DND-41 (cell line): ENCODE data around the gene EMX2.

ENCODE experiments used
- ATAC-seq: fragments of 200-7000 bp; cut with Tn5 transposase; 3 replicates; pipeline ENCODE4 v1.9.1; 2021; ENCODE audit warnings: low read depth; ENCODE audit not compliant: insufficient read depth
- DNase-seq: peaks from one replicate; pipeline ENCODE4 v3.0.0-alpha.2; 2020
- H2AFZ ChIP-seq: 2 replicates; pipeline ENCODE4 v1.6.0; 2012; ENCODE audit warnings: low read depth, low read length
- H3K27ac ChIP-seq: 2 replicates; pipeline ENCODE4 v1.5.1; 2012; ENCODE audit warnings: low read length, inconsistent platforms
- H3K27me3 ChIP-seq: fragments of 200-600 bp; sonication (generic); 2 replicates; pipeline ENCODE4 v1.6.0; 2012; ENCODE audit warnings: low read length, mild to moderate bottlenecking, inconsistent platforms; ENCODE audit not compliant: insufficient read depth, poor library complexity
- H3K36me3 ChIP-seq: 2 replicates; pipeline ENCODE4 v1.5.1; 2012; ENCODE audit warnings: low read length, inconsistent platforms; ENCODE audit not compliant: insufficient read depth
- H3K4me1 ChIP-seq: 2 replicates; pipeline ENCODE4 v1.5.1; 2012; ENCODE audit warnings: mild to moderate bottlenecking, low read length; ENCODE audit not compliant: insufficient read depth
- H3K4me2 ChIP-seq: 2 replicates; pipeline ENCODE4 v1.6.0; 2012; ENCODE audit warnings: mild to moderate bottlenecking, moderate library complexity, low read length, inconsistent platforms; ENCODE audit not compliant: insufficient read depth
- H3K4me3 ChIP-seq, 2 experiments: fragments of 200-600 bp in 1 of 2; shearing (Covaris generic) in 1 of 2; 2 replicates each; pipeline ENCODE4 v1.5.1; 2012 to 2016; ENCODE audit warnings: inconsistent platforms in 2 of 2, low read length in 2 of 2, mild to moderate bottlenecking in 2 of 2, low read depth in 1 of 2, moderate library complexity in 1 of 2
- H3K79me2 ChIP-seq: 2 replicates; pipeline ENCODE4 v1.6.0; 2012; ENCODE audit warnings: low read length, inconsistent platforms; ENCODE audit not compliant: insufficient read depth
- H3K9ac ChIP-seq: 2 replicates; pipeline ENCODE4 v1.6.0; 2012; ENCODE audit warnings: low read depth, mild to moderate bottlenecking, inconsistent platforms, low read length, moderate library complexity
- H3K9me3 ChIP-seq: 2 replicates; pipeline ENCODE4 v1.5.1; 2012; ENCODE audit warnings: low read length, moderate library complexity, mild to moderate bottlenecking, inconsistent platforms; ENCODE audit not compliant: insufficient read depth, severe bottlenecking
- H4K20me1 ChIP-seq: 2 replicates; pipeline ENCODE4 v1.6.0; 2012; ENCODE audit warnings: low read length; ENCODE audit not compliant: insufficient read depth
- CTCF ChIP-seq: IDR thresholded peaks from 2 replicates; pipeline ENCODE4 v1.5.1; 2012; ENCODE audit warnings: borderline replicate concordance, low read length, moderate library complexity, mild to moderate bottlenecking; ENCODE audit not compliant: poor library complexity, severe bottlenecking; ENCODE audit errors: extremely low read depth
- EZH2 ChIP-seq: IDR thresholded peaks from 3 replicates; pipeline ENCODE4 v1.6.1; 2012; ENCODE audit warnings: borderline replicate concordance, low read depth, mild to moderate bottlenecking, moderate library complexity, low read length, inconsistent platforms; ENCODE audit not compliant: severe bottlenecking

Gene EMX2

GRCh38 chr10:117551330-117552155, 9.0 kb downstream of the EMX2 start:
- Histone ChIP-seq H4K20me1 (no peaks in the 10 kb centered on the region), H3K4me3 (no peak overlapping the region), H3K36me3 (no peaks in the 10 kb centered on the region), H3K27me3 (no peaks in the 10 kb centered on the region), H3K27ac (no peak overlapping the region), H3K9me3 (no peaks in the 10 kb centered on the region), H2AFZ (no peak overlapping the region), H3K4me1 (no peaks in the 10 kb centered on the region), H3K79me2 (no peaks in the 10 kb centered on the region), H3K4me2 (no peak overlapping the region), H3K9ac (no peak overlapping the region)
- no peak for ATAC-seq
- TF ChIP-seq CTCF (no peak), EZH2 (no peak)
- DNase-seq, result no peak

- Histone ChIP-seq H3K4me2 (no peak overlapping the region), H3K79me2 (no peaks in the 10 kb centered on the region), H3K9me3 (no peaks in the 10 kb centered on the region), H3K27me3 (no peaks in the 10 kb centered on the region), H3K27ac (no peak overlapping the region), H3K4me1 (no peaks in the 10 kb centered on the region), H3K4me3 (no peak overlapping the region), H3K9ac (no peak overlapping the region), H4K20me1 (no peaks in the 10 kb centered on the region), H2AFZ (no peak overlapping the region), H3K36me3 (no peaks in the 10 kb centered on the region)
- TF ChIP-seq EZH2 (no peak), CTCF (no peak)
- DNase-seq (no peak), ATAC-seq (no peak)
Observed at GRCh38 chr10:117552156-117552631, 9.6 kb downstream of the EMX2 start.

- Histone ChIP-seq H2AFZ (no peak overlapping the region), H3K27ac (no peak overlapping the region), H3K9me3 (no peaks in the 10 kb centered on the region), H3K4me3 (no peak overlapping the region), H3K4me1 (no peaks in the 10 kb centered on the region), H4K20me1 (no peaks in the 10 kb centered on the region), H3K9ac (no peak overlapping the region), H3K36me3 (no peaks in the 10 kb centered on the region), H3K27me3 (no peaks in the 10 kb centered on the region), H3K4me2 (no peak overlapping the region), H3K79me2 (no peaks in the 10 kb centered on the region)
- ATAC-seq, result no peak
- TF ChIP-seq CTCF (no peak), EZH2 (no peak)
- no peak for DNase-seq
Observed at GRCh38 chr10:117552701-117553141, 10.2 kb downstream of the EMX2 start.
